HUES48 (cell line): ENCODE results near the gene PPARGC1A.

ENCODE experiments used
- H3K27ac ChIP-seq: one replicate; pipeline ENCODE4 v1.7.0; 2013; ENCODE audit warnings: low read depth, low read length, inconsistent platforms
- H3K27me3 ChIP-seq: 2 replicates; pipeline ENCODE4 v1.6.1; 2013; ENCODE audit warnings: mild to moderate bottlenecking, low read length; ENCODE audit not compliant: control insufficient read depth, insufficient read depth
- H3K36me3 ChIP-seq: 2 replicates; pipeline ENCODE4 v1.6.1; 2013; ENCODE audit warnings: low read length; ENCODE audit not compliant: control insufficient read depth, insufficient read depth
- H3K4me1 ChIP-seq: 2 replicates; pipeline ENCODE4 v1.6.1; 2013; ENCODE audit warnings: mild to moderate bottlenecking, low read length; ENCODE audit not compliant: control insufficient read depth, insufficient read depth
- H3K4me3 ChIP-seq: 2 replicates; pipeline ENCODE4 v1.5.1; 2013; ENCODE audit warnings: mild to moderate bottlenecking, low read depth, low read length
- H3K9ac ChIP-seq: 2 replicates; pipeline ENCODE4 v1.6.1; 2013; ENCODE audit warnings: mild to moderate bottlenecking, low read depth, low read length, moderate library complexity
- H3K9me3 ChIP-seq: 2 replicates; pipeline ENCODE4 v1.6.1; 2013; ENCODE audit warnings: low read length; ENCODE audit not compliant: control insufficient read depth, insufficient read depth

Gene PPARGC1A

GRCh38 chr4:23911675-23912455, 22.0 kb upstream of the PPARGC1A start:
- Histone ChIP-seq H3K4me1 (no peaks in the 10 kb centered on the region; the same call in 1 of the 2 replicates), H3K27me3 (no peaks in the 10 kb centered on the region), H3K9me3 (no peaks in the 10 kb centered on the region), H3K4me3 (no peak overlapping the region), H3K27ac (no peak overlapping the region), H3K9ac (no peak overlapping the region), H3K36me3 (no peaks in the 10 kb centered on the region)

GRCh38 chr4:23909671-23910070, 19.8 kb upstream of the PPARGC1A start:
- Histone ChIP-seq H3K27ac (no peak overlapping the region), H3K36me3 (no peaks in the 10 kb centered on the region), H3K4me1 (no peaks in the 10 kb centered on the region; the same call in 1 of the 2 replicates), H3K9ac (no peak overlapping the region), H3K27me3 (no peaks in the 10 kb centered on the region), H3K9me3 (no peaks in the 10 kb centered on the region), H3K4me3 (no peak overlapping the region)

DNA sequence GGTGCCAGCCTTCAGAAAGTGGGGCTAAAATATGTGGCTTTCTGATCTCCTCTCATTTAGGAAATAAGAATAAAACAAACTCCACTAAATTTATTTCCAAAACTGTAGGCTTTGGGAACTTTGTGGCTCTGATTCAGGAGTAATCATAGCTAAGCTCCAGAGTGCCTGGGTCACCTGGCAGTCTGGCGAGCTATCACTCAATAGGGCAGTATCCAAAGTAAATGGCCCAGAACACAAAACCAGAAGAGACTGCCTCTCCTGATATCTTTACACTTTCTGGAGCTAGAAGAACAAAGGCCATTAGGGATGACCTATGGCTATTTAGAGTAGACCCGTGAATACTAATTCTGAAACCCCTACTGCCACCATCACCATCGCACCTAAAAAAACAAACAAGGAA, 17.0 kb upstream of the PPARGC1A start:
- no peaks in the 10 kb centered on the region for H3K9me3 ChIP-seq

GRCh38 chr4:23904639-23905071, 14.8 kb upstream of the PPARGC1A start:
- no peaks in the 10 kb centered on the region for H3K36me3 ChIP-seq
- no peak overlapping the region for H3K4me3 ChIP-seq
- H3K27ac ChIP-seq = no peak overlapping the region
- no peak overlapping the region for H3K9ac ChIP-seq
- no peaks in the 10 kb centered on the region for H3K27me3 ChIP-seq
- H3K4me1 ChIP-seq = no peaks in the 10 kb centered on the region; the same call in 1 of the 2 replicates
- H3K9me3 ChIP-seq = no peaks in the 10 kb centered on the region

More for the DNA sequence above, 17.0 kb upstream of the PPARGC1A start:
- no peaks in the 10 kb centered on the region for H3K36me3 ChIP-seq
- no peaks in the 10 kb centered on the region for H3K27me3 ChIP-seq
- H3K4me3 ChIP-seq = no peak overlapping the region
- H3K4me1 ChIP-seq = no peaks in the 10 kb centered on the region; the same call in 1 of the 2 replicates
- H3K9ac ChIP-seq = no peak overlapping the region
- H3K27ac ChIP-seq = no peak overlapping the region

GRCh38 chr4:23903859-23904438, 14.1 kb upstream of the PPARGC1A start:
- H3K4me1 ChIP-seq = no peaks in the 10 kb centered on the region; the same call in 1 of the 2 replicates
- H3K4me3 ChIP-seq = no peak overlapping the region
- no peaks in the 10 kb centered on the region for H3K27me3 ChIP-seq
- H3K9me3 ChIP-seq = no peaks in the 10 kb centered on the region
- no peak overlapping the region for H3K9ac ChIP-seq
- no peak overlapping the region for H3K27ac ChIP-seq
- H3K36me3 ChIP-seq = no peaks in the 10 kb centered on the region

- no peaks in the 10 kb centered on the region for H3K36me3 ChIP-seq
- H3K9ac ChIP-seq = no peak overlapping the region
- no peak overlapping the region for H3K4me3 ChIP-seq
- H3K4me1 ChIP-seq = no peaks in the 10 kb centered on the region; the same call in 1 of the 2 replicates
- no peak overlapping the region for H3K27ac ChIP-seq
- H3K9me3 ChIP-seq = no peaks in the 10 kb centered on the region
- H3K27me3 ChIP-seq = no peaks in the 10 kb centered on the region
These were observed 12.5 kb upstream of the PPARGC1A start for GRCh38 chr4:23902222-23902804.

GRCh38 chr4:23900636-23901035, 10.8 kb upstream of the PPARGC1A start:
- Histone ChIP-seq H3K4me1 (no peaks in the 10 kb centered on the region), H3K27ac (no peak overlapping the region), H3K27me3 (no peaks in the 10 kb centered on the region), H3K9ac (no peak overlapping the region), H3K36me3 (no peaks in the 10 kb centered on the region), H3K9me3 (no peaks in the 10 kb centered on the region), H3K4me3 (no peak overlapping the region)

DNA sequence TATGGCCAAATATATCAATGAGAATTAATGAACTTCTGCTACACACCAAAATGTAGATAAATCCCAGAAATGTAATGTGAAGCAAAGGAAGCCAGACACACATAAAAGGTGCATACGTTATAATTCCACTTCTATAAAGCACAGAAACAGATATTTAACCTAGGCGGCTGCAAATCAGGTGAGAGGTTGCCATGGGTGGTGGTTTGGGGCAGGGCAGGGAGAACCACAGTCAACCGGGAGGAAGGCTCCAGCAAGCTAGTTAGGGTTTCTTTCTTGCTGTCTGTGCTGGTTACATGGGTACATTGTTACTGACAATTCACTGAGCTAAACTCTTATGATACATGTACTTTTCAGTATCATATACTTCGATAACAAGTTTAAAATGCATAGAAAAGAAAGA, 9.7 kb upstream of the PPARGC1A start:
- Histone ChIP-seq H3K9me3 (no peaks in the 10 kb centered on the region), H3K36me3 (no peaks in the 10 kb centered on the region), H3K9ac (no peak overlapping the region), H3K4me1 (no peaks in the 10 kb centered on the region), H3K27ac (no peak overlapping the region), H3K27me3 (no peaks in the 10 kb centered on the region), H3K4me3 (no peak overlapping the region)

DNA sequence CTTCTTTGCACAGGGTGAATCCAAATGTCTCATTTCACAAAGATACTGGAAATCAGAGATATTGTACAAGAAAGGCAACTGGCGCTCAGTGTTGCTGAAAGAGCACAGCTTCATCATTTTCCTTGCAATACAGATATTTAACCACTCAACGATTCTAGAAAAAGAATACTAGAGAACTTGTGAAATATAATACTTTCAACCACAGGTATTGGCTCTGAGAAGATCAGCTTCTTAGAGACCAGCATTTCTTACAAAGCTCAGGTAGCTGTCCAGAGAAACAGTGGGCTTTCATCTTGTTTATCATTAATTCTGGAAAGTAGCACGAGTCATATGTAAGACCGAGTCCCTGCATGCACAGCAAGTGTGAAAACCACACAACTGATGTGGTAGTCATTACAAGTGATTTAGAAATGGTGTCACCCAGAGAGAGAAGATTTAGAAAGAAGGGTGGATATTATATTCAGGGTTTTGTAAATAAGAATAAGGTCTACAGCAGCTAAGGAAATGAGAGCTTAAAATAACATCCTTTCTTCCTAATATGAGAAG, 7.8 kb upstream of the PPARGC1A start:
- no peak overlapping the region for H3K4me3 ChIP-seq
- H3K36me3 ChIP-seq = no peaks in the 10 kb centered on the region
- peaks cover 3% of the 10 kb centered on the region; the same call in 1 of the 2 replicates for H3K4me1 ChIP-seq
- H3K9ac ChIP-seq = no peak overlapping the region
- no peak overlapping the region for H3K27ac ChIP-seq
- H3K9me3 ChIP-seq = no peaks in the 10 kb centered on the region
- H3K27me3 ChIP-seq = no peaks in the 10 kb centered on the region

DNA sequence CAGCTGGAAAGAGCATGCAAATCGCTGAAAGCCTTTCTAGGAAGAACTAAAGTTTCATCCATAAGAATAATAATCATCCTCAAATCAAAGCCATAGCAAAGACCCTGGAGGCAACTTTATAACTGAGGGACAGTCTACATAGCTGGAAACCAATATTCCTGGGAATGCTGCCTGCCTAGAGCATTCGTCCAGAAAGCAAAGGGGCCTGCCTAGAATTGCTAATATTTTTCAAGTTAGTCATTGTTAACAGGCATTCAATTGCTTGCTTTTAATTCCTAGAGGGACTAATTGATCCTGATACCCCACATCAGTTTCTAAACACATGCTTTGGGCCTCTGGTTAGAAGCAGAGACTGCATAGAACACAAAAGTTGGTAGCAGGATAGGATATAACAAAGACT, 4.2 kb upstream of the PPARGC1A start:
- H3K4me1 ChIP-seq = peaks cover 30% of the 10 kb centered on the region
- H3K9me3 ChIP-seq = no peaks in the 10 kb centered on the region
- no peak overlapping the region for H3K27ac ChIP-seq
- no peak overlapping the region for H3K9ac ChIP-seq
- peaks cover 14% of the 10 kb centered on the region for H3K27me3 ChIP-seq
- H3K4me3 ChIP-seq = no peak overlapping the region
- no peaks in the 10 kb centered on the region for H3K36me3 ChIP-seq

GRCh38 chr4:23891064-23891421, 1.2 kb upstream of the PPARGC1A start:
- Histone ChIP-seq H3K9ac (no peak overlapping the region), H3K9me3 (no peaks in the 10 kb centered on the region)

More at GRCh38 chr4:23891064-23891421, 1.2 kb upstream of the PPARGC1A start:
- Histone ChIP-seq H3K4me1 (peaks cover 50% of the 10 kb centered on the region), H3K27ac (no peak overlapping the region), H3K27me3 (peaks cover 27% of the 10 kb centered on the region), H3K4me3 (0 out of 2 replicates have a peak overlapping the region, but pooled peaks have one; percentile 58), H3K36me3 (no peaks in the 10 kb centered on the region)
